ENCODE results near the gene CDH4.

Gene CDH4

GRCh38 chr20:61897401-61898295, 645.6 kb downstream of the CDH4 start:
- DNase-seq, result no peak

- no peak for DNase-seq
Measured at GRCh38 chr20:61898405-61898804, 646.3 kb downstream of the CDH4 start.

- no peak for DNase-seq
Measured at GRCh38 chr20:61900011-61900944, 648.2 kb downstream of the CDH4 start.

GRCh38 chr20:61900945-61901293, 648.9 kb downstream of the CDH4 start:
- no peak for DNase-seq

GRCh38 chr20:61901392-61902220, 649.5 kb downstream of the CDH4 start:
- DNase-seq, result no peak

GRCh38 chr20:61902221-61902869, 650.3 kb downstream of the CDH4 start:
- no peak for DNase-seq

- DNase-seq, result no peak
Measured at GRCh38 chr20:61903575-61904340, 651.7 kb downstream of the CDH4 start.

- DNase-seq, result no peak
Measured at GRCh38 chr20:61904456-61904855, 652.4 kb downstream of the CDH4 start.

GRCh38 chr20:61905781-61906523, 653.9 kb downstream of the CDH4 start:
- DNase-seq, result no peak

- DNase-seq, result no peak
Measured at GRCh38 chr20:61907081-61907891, 655.2 kb downstream of the CDH4 start.

- no peak for DNase-seq
Measured at GRCh38 chr20:61908057-61909026, 656.3 kb downstream of the CDH4 start.

GRCh38 chr20:61909028-61909427, 657.0 kb downstream of the CDH4 start:
- DNase-seq, result no peak

- no peak for DNase-seq
Measured at GRCh38 chr20:61909821-61910220, 657.8 kb downstream of the CDH4 start.

- no peak for DNase-seq
Measured at GRCh38 chr20:61911824-61912223, 659.8 kb downstream of the CDH4 start.

- DNase-seq, result no peak
Measured at GRCh38 chr20:61912665-61913422, 660.8 kb downstream of the CDH4 start.

- no peak for DNase-seq
Measured at GRCh38 chr20:61913423-61914225, 661.6 kb downstream of the CDH4 start.

GRCh38 chr20:61915101-61915500, 663.0 kb downstream of the CDH4 start:
- DNase-seq, result no peak

Data from right hindlimb (tissue), 1 donor.